NCI-H82 treated with DMSO at 0.1 percent for 48 hours (cell line): ENCODE results near the gene SMYD4.

Experiments
- DNase-seq: peaks from one replicate; lab custom pipeline; 2025; ENCODE audit not compliant: unreplicated experiment; lab: John Stamatoyannopoulos, UW

Gene SMYD4

DNA sequence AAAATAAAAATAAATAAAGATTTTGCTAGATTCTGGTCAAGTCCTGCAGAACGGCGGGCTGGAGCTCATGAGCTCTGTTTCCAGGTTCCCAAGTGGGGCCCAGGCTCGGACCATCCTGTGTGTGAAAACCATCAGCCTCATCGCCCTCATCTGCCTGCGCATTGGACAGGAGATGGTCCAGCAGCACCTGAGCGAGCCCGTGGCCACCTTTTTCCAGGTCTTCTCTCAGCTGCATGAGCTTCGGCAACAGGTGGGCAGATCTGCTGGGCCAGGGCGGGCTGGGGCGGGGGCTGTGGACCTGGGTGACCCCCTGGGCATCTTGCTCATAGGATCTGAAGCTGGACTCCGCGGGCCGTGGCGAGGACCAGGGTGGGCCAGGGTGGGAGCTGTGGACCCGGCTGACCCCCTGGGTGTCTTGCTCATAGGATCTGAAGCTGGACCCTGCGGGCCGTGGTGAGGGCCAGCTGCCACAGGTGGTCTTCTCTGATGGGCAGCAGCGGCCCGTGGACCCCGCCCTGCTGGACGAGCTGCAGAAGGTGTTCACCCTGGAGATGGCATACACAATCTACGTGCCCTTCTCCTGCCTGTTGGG, 97.4 kb downstream of the SMYD4 start:
- DNase-seq = no peak

DNA sequence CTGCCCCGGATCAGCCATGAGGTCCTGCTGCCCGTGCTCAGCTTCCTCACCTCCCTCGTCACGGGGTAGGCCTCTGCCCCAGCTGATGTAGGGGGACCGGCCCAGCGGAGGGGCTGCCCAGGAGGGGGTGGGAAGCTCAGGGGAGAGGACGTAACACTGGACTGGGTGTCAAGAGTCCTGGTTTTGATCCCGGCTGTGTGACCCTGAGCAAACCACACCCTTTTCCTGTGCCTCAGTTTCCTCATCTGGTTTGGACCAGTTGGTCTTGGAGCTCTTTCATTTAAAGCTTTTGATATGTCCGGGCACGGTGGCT, 98.6 kb downstream of the SMYD4 start:
- DNase-seq = no peak

DNA sequence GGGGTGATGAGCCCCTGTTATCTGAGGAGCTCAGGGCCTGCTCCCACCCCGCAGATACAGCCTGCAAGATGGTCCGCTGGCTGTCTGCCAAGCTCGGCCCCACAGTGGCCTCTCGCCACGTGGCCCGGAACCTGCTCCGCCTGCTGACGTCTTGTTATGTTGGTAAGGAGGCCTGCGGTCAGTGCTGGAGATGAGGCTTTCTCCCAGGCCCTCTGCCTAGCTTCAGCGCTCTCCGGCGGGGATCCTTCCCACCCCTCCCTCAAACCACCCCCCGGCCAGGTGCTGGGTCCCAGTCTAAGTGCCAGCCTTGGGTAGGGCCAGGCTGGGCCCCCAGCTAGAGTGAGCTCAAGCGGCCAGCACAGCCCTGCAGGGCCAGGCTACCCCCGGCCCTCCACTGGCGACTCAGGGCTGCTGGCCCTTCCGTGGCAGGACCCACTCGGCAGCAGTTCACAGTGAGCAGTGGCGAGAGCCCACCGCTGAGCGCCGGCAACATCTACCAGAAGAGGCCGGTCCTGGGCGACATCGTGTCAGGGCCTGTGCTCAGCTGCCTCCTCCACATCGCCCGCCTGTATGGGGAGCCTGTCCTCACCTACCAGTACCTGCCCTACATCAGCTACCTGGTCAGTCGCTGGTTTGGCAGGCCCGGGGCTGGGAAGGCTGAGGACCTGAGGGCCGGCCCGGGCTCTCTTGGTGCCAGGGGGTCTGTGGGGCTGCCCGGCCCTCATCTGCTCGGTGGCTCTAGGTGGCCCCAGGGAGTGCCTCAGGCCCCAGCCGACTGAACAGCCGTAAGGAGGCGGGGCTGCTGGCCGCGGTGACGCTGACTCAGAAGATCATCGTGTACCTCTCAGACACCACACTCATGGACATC, 99.1 kb downstream of the SMYD4 start:
- DNase-seq = peak; percentile 25

DNA sequence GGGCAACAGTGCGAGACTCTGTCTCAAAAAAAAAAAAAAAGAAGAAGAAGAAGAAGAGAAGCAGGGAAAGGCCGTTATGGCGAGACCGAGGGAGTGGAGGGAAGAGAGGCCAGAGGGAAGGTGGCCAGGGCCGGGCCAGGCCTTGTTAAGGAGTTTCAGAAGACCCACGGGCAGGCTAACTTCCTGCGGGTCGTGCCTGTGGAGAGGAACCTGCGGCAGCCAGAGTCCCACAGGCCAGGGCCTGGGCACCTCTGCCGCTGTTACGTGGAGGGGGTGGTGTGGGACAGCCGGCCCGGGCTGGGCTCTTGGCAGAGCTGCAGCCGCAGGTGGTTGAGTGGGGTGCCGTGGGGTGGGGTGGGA, 99.8 kb downstream of the SMYD4 start:
- DNase-seq = no peak
